ENCODE results near the gene B3GNT3.

Gene B3GNT3

DNA sequence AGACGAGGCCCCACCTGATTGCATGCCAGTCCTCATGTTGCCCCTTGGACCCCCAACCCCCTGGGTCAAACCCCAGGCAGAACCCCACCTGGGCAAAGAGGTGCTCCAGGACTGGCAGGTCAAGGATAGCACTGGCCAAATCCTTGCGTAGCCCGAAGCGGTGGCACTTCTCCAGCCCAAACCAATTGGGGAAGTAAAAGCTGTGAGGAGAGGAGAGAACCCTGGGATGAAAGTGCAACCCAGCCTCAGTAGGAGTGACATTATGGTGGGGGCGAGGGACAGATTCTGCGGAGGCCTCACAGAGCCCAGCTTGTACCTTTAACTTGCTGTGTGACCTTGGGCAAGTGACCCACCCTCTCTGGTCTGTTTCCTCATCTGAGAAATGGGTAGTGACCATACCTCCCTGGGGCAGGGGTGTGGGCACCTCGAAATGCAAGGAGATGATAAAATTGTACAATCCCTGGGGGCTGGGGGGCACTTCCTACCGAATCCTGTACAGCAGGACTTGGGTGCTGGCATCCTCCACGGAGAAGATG lies 48.4 kb downstream of the B3GNT3 start:
- no peak overlapping the region for H2BK120ac ChIP-seq (ENCODE audit: low read depth, low read length)
- H3K4me2 ChIP-seq (ENCODE audit: low read length, poor library complexity, severe bottlenecking): no peak overlapping the region
- no peaks in the 10 kb centered on the region for H3K79me1 ChIP-seq (replicated peaks; ENCODE audit: low read length, poor library complexity, severe bottlenecking)
- H3K4me1 ChIP-seq (ENCODE audit: control insufficient read depth, insufficient read depth, low read depth, low read length): peaks cover 22% of the 10 kb centered on the region
- H3K4me3 ChIP-seq (ENCODE audit: insufficient read depth in 1 of 2, low read depth in 1 of 2, low read length in 2 of 2): no peak overlapping the region
- no peak overlapping the region for H3K4ac ChIP-seq (ENCODE audit: low read depth in 1 of 2, low read length in 2 of 2)
- 84% methylated on average over 9 of the region's 9 CpGs for WGBS
- no peak for DNase-seq
- H3K9ac ChIP-seq (ENCODE audit: low read length): no peak overlapping the region
- H3K36me3 ChIP-seq (ENCODE audit: control insufficient read depth in 1 of 2, insufficient read depth in 2 of 2, low read depth in 1 of 2, low read length in 2 of 2): no peaks in the 10 kb centered on the region
- no peak overlapping the region for H2BK12ac ChIP-seq (ENCODE audit: low read length in 2 of 2)
- H3K18ac ChIP-seq (ENCODE audit: low read depth in 1 of 2, low read length in 2 of 2): no peak overlapping the region
- no peak overlapping the region for H3K23ac ChIP-seq (ENCODE audit: low read length in 2 of 2)
- H3K14ac ChIP-seq (ENCODE audit: low read length in 2 of 2): no peak overlapping the region
- no peak overlapping the region for H2BK15ac ChIP-seq (ENCODE audit: low read depth, poor library complexity, severe bottlenecking)
- H3K27ac ChIP-seq (ENCODE audit: low read length, poor library complexity, severe bottlenecking): no peak overlapping the region
- H4K91ac ChIP-seq (ENCODE audit: low read length): no peak overlapping the region
- peaks cover 35 to 51% of the 10 kb centered on the region in 2 experiments for H3K27me3 ChIP-seq (ENCODE audit: control insufficient read depth in 1 of 2, insufficient read depth in 1 of 2, low read length in 2 of 2)
- no peak overlapping the region for H2AK5ac ChIP-seq (ENCODE audit: low read length, severe bottlenecking)
- no peaks in the 10 kb centered on the region for H3K9me3 ChIP-seq (ENCODE audit: control insufficient read depth, low read length)
- no peak overlapping the region for H2AFZ ChIP-seq (ENCODE audit: low read depth, low read length)
- H2BK5ac ChIP-seq (ENCODE audit: low read depth, low read length, poor library complexity, severe bottlenecking): no peak overlapping the region
- no peak overlapping the region for H4K8ac ChIP-seq (ENCODE audit: low read length)

DNA sequence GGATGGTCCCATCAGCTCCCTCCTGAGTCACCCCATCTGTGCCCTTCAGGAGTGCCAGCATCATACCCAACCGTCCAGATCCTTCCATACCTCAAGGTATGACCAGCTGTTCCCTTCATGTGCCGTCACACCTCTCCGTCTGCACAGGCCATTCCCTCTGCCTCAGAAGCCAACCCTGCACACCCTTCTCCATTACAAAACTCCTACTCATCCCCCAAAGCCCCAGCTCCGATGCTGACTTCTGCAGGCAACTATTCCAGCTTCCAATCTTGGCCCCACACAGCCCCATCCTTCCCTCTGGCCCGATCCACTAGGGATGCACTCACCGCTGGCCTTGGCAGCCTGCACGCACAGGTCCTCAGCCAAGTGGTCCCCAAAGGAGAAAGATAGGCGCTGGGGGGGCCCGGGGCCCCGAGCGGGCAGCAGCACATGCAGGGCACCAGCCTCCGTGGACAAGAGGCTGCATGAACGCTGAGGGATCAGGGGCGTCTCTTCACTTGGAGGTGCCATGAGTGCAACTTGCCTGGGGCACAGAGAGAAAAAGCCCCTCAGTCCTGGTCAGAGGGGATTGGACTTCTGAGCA lies 49.1 kb downstream of the B3GNT3 start:
- H2BK120ac ChIP-seq (ENCODE audit: low read depth, low read length): no peak overlapping the region
- no peak overlapping the region for H3K27ac ChIP-seq (ENCODE audit: low read length, poor library complexity, severe bottlenecking)
- peaks cover 22% of the 10 kb centered on the region for H3K4me1 ChIP-seq (ENCODE audit: control insufficient read depth, insufficient read depth, low read depth, low read length)
- no peak overlapping the region for H2BK5ac ChIP-seq (ENCODE audit: low read depth, low read length, poor library complexity, severe bottlenecking)
- no peak overlapping the region for H3K18ac ChIP-seq (ENCODE audit: low read depth in 1 of 2, low read length in 2 of 2)
- H2BK15ac ChIP-seq (ENCODE audit: low read depth, poor library complexity, severe bottlenecking): no peak overlapping the region
- no peaks in the 10 kb centered on the region for H3K36me3 ChIP-seq (ENCODE audit: control insufficient read depth in 1 of 2, insufficient read depth in 2 of 2, low read depth in 1 of 2, low read length in 2 of 2)
- no peak overlapping the region for H3K4me2 ChIP-seq (ENCODE audit: low read length, poor library complexity, severe bottlenecking)
- H3K4ac ChIP-seq (ENCODE audit: low read depth in 1 of 2, low read length in 2 of 2): no peak overlapping the region
- no peaks in the 10 kb centered on the region for H3K9me3 ChIP-seq (ENCODE audit: control insufficient read depth, low read length)
- DNase-seq: no peak
- peaks cover 35 to 48% of the 10 kb centered on the region in 2 experiments for H3K27me3 ChIP-seq (ENCODE audit: control insufficient read depth in 1 of 2, insufficient read depth in 1 of 2, low read length in 2 of 2)
- no peak overlapping the region for H2BK12ac ChIP-seq (ENCODE audit: low read length in 2 of 2)
- no peaks in the 10 kb centered on the region for H3K79me1 ChIP-seq (replicated peaks; ENCODE audit: low read length, poor library complexity, severe bottlenecking)
- H3K14ac ChIP-seq (ENCODE audit: low read length in 2 of 2): no peak overlapping the region
- H2AFZ ChIP-seq (ENCODE audit: low read depth, low read length): no peak overlapping the region
- H4K91ac ChIP-seq (ENCODE audit: low read length): no peak overlapping the region
- no peak overlapping the region for H2AK5ac ChIP-seq (ENCODE audit: low read length, severe bottlenecking)
- 89% methylated on average over 14 of the region's 14 CpGs for WGBS
- no peak overlapping the region for H4K8ac ChIP-seq (ENCODE audit: low read length)
- H3K23ac ChIP-seq (ENCODE audit: low read length in 2 of 2): no peak overlapping the region
- no peak overlapping the region for H3K4me3 ChIP-seq (ENCODE audit: insufficient read depth in 1 of 2, low read depth in 1 of 2, low read length in 2 of 2)
- H3K9ac ChIP-seq (ENCODE audit: low read length): no peak overlapping the region

DNA sequence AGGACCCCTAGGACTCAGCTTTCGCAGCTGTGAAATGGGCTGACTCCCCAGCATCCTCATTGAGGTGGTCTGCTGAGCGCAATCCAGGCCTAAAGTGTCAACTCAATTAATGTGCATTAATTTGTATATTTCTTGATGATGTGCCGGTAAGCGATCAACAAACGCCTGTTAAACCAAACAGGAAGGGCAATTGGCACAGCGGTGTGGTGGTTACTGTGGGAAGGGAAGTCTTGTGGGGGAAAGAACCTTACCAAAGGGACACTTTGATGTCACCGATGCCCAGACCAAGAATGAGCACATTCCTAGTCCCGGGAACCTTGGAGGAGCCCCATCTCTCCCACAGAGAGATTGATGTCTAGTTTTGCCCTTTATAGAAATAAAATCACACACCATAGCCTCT lies 51.2 kb downstream of the B3GNT3 start:
- H2BK15ac ChIP-seq (ENCODE audit: low read depth, poor library complexity, severe bottlenecking): no peak overlapping the region
- no peak overlapping the region for H3K4ac ChIP-seq (ENCODE audit: low read depth in 1 of 2, low read length in 2 of 2)
- no peak overlapping the region for H3K18ac ChIP-seq (ENCODE audit: low read depth in 1 of 2, low read length in 2 of 2)
- no peak overlapping the region for H3K9ac ChIP-seq (ENCODE audit: low read length)
- H2BK120ac ChIP-seq (ENCODE audit: low read depth, low read length): no peak overlapping the region
- H2AFZ ChIP-seq (ENCODE audit: low read depth, low read length): no peak overlapping the region
- no peak overlapping the region for H3K14ac ChIP-seq (ENCODE audit: low read length in 2 of 2)
- H3K4me2 ChIP-seq (ENCODE audit: low read length, poor library complexity, severe bottlenecking): no peak overlapping the region
- no peaks in the 10 kb centered on the region for H3K79me1 ChIP-seq (replicated peaks; ENCODE audit: low read length, poor library complexity, severe bottlenecking)
- H3K23ac ChIP-seq (ENCODE audit: low read length in 2 of 2): no peak overlapping the region
- 94% methylated on average over 8 of the region's 8 CpGs for WGBS
- H2BK12ac ChIP-seq (ENCODE audit: low read length in 2 of 2): no peak overlapping the region
- H4K8ac ChIP-seq (ENCODE audit: low read length): no peak overlapping the region
- no peak overlapping the region for H4K91ac ChIP-seq (ENCODE audit: low read length)
- H2AK5ac ChIP-seq (ENCODE audit: low read length, severe bottlenecking): no peak overlapping the region
- no peak for DNase-seq
- no peak overlapping the region for H2BK5ac ChIP-seq (ENCODE audit: low read depth, low read length, poor library complexity, severe bottlenecking)
- no peaks in the 10 kb centered on the region for H3K9me3 ChIP-seq (ENCODE audit: control insufficient read depth, low read length)
- peaks cover 19% of the 10 kb centered on the region for H3K4me1 ChIP-seq (ENCODE audit: control insufficient read depth, insufficient read depth, low read depth, low read length)
- H3K36me3 ChIP-seq (ENCODE audit: control insufficient read depth in 1 of 2, insufficient read depth in 2 of 2, low read depth in 1 of 2, low read length in 2 of 2): no peaks in the 10 kb centered on the region
- peaks cover 27 to 30% of the 10 kb centered on the region in 2 experiments for H3K27me3 ChIP-seq (ENCODE audit: control insufficient read depth in 1 of 2, insufficient read depth in 1 of 2, low read length in 2 of 2)
- H3K27ac ChIP-seq (ENCODE audit: low read length, poor library complexity, severe bottlenecking): no peak overlapping the region
- no peak overlapping the region for H3K4me3 ChIP-seq (ENCODE audit: insufficient read depth in 1 of 2, low read depth in 1 of 2, low read length in 2 of 2)

DNA sequence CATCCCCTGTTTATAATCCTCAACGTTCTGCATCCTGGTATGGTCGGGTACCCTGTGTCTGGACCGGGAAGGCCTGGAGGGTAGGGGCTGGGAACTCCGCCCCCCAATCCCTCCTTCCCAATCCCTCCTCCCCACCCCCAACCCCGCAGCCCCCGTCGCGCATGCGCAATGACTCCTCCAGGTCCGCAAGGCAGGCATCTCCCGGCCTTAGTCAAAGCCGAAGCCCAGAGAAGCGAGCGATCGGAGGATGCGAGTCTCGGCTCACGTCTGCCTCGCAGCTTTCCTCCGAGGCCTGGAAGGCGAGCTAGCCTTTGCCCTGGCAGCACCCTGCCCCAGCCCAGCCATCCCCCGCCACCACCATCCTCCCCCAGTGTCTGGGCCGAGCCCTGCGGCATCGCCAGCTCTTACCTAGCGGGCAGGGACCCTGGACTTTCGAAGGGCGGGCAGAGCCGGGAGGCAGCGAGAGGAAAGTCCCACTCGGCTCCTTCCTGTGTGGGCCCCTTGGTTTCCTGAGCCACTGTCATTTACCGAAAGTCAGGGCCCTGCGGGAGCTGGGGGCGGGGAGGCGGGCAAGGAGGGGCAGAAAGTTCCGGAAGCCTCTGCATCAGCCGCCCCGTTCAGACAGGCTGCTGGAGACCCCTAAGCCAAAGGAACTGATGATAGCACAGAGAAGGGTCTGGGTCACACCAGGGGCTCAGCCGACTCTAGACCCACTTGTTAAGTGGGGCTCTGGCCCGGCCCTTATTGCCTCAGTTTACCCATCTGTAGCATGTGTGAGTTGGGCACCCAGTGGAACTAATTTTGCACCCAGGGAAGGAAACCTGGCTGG lies 52.8 kb downstream of the B3GNT3 start, which contains the start of gene JAK3:
Gene JAK3 (minus strand): TSS at position 445 of the 829 bp plus-strand sequence. CDS start 3,565 bp downstream, outside the sequence.
- no peak within 1 kb of the TSS for H3K14ac ChIP-seq (ENCODE audit: low read length in 2 of 2)
- peak within 1 kb of the TSS in 1 of 2 experiments; percentile 6 for H2BK12ac ChIP-seq (ENCODE audit: low read length in 2 of 2)
- H3K79me1 ChIP-seq (replicated peaks; ENCODE audit: low read length, poor library complexity, severe bottlenecking): no peaks in the 10 kb centered on the region
- peak; percentile 69 for DNase-seq
- H3K27me3 ChIP-seq (ENCODE audit: control insufficient read depth in 1 of 2, insufficient read depth in 1 of 2, low read length in 2 of 2): peaks cover 14 to 17% of the 10 kb centered on the region in 2 experiments
- no peak within 1 kb of the TSS for H2AK5ac ChIP-seq (ENCODE audit: low read length, severe bottlenecking)
- H2BK120ac ChIP-seq (ENCODE audit: low read depth, low read length): no peak within 1 kb of the TSS
- H3K18ac ChIP-seq (ENCODE audit: low read depth in 1 of 2, low read length in 2 of 2): peak within 1 kb of the TSS; percentile 48 to 71
- peak within 1 kb of the TSS; percentile 41 for H4K8ac ChIP-seq (ENCODE audit: low read length)
- peak within 1 kb of the TSS in 1 of 2 experiments; percentile 56 for H3K4me3 ChIP-seq (ENCODE audit: insufficient read depth in 1 of 2, low read depth in 1 of 2, low read length in 2 of 2)
- no peak within 1 kb of the TSS for H2BK5ac ChIP-seq (ENCODE audit: low read depth, low read length, poor library complexity, severe bottlenecking)
- no peak within 1 kb of the TSS for H3K27ac ChIP-seq (ENCODE audit: low read length, poor library complexity, severe bottlenecking)
- no peak within 1 kb of the TSS for H2AFZ ChIP-seq (ENCODE audit: low read depth, low read length)
- no peaks in the 10 kb centered on the region for H3K36me3 ChIP-seq (ENCODE audit: control insufficient read depth in 1 of 2, insufficient read depth in 2 of 2, low read depth in 1 of 2, low read length in 2 of 2)
- peak within 1 kb of the TSS; percentile 64 for H4K91ac ChIP-seq (ENCODE audit: low read length)
- no peaks in the 10 kb centered on the region for H3K9me3 ChIP-seq (ENCODE audit: control insufficient read depth, low read length)
- H3K9ac ChIP-seq (ENCODE audit: low read length): peak within 1 kb of the TSS; percentile 78
- WGBS: 20% methylated on average over 40 of the region's 40 CpGs
- H3K4ac ChIP-seq (ENCODE audit: low read depth in 1 of 2, low read length in 2 of 2): peak within 1 kb of the TSS; percentile 15 to 54
- peaks cover 5% of the 10 kb centered on the region for H3K4me1 ChIP-seq (ENCODE audit: control insufficient read depth, insufficient read depth, low read depth, low read length)
- no peak within 1 kb of the TSS for H3K23ac ChIP-seq (ENCODE audit: low read length in 2 of 2)
- H2BK15ac ChIP-seq (ENCODE audit: low read depth, poor library complexity, severe bottlenecking): peak within 1 kb of the TSS; percentile 84
- peak within 1 kb of the TSS; percentile 51 for H3K4me2 ChIP-seq (ENCODE audit: low read length, poor library complexity, severe bottlenecking)
